ENCODE measurements around the gene KLHL40. TPM values are rescaled to one million over a fixed set of nuclear protein-coding genes. Genes with fewer than 3 reads are reported as not detected.

KLHL40 gene
- total and polyA plus RNA-seq, 9 of the 15 experiments (the other 6 are each of a cell fraction or from before 2014, with no cell fraction given): not detected

DNA sequence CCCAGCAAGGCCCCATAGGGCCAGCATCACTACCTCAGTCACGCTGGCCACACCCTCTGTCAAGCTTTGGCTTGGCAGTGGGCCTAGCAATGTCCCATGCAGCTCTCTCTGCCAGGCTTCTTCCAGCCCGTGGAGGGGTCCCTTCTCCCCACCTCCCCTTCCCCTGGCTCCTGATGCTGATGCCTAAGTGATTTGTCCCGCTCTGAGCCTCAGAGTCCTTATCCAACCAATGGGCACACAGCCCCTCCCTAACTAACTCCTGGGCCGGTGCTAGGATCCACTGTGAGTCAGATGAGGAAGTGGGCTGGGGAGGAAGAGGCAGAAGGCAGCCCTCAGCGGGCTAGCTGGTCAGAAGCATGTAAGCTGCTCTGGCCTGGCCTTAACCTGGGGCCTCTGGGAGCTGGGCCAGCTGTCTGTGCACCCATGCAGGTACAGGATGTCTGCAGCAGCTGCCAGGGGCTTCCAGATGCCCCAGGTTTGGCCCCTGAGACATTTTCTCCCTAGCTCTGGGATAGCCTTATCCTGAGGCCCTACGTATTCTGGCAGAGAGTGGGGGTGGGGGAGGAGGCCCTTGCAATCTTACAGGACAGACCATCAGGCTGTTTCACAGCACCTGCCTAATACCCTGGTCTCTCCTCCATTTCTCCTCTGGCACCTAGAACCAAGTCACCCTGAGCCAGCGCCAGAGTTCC, 32.6 kb upstream of the KLHL40 start (continued):
- no peak for TF ChIP-seq TBL1XR1 (IDR thresholded peaks at IDR 0.05; ENCODE audit: low read length in 2 of 2)
- TF ChIP-seq, protein P1, sequence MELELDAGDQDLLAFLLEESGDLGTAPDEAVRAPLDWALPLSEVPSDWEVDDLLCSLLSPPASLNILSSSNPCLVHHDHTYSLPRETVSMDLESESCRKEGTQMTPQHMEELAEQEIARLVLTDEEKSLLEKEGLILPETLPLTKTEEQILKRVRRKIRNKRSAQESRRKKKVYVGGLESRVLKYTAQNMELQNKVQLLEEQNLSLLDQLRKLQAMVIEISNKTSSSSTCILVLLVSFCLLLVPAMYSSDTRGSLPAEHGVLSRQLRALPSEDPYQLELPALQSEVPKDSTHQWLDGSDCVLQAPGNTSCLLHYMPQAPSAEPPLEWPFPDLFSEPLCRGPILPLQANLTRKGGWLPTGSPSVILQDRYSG (tag; conservative IDR thresholded peaks at IDR 0.05; ENCODE audit: low read depth): no peak
- TF ChIP-seq, protein P2, sequence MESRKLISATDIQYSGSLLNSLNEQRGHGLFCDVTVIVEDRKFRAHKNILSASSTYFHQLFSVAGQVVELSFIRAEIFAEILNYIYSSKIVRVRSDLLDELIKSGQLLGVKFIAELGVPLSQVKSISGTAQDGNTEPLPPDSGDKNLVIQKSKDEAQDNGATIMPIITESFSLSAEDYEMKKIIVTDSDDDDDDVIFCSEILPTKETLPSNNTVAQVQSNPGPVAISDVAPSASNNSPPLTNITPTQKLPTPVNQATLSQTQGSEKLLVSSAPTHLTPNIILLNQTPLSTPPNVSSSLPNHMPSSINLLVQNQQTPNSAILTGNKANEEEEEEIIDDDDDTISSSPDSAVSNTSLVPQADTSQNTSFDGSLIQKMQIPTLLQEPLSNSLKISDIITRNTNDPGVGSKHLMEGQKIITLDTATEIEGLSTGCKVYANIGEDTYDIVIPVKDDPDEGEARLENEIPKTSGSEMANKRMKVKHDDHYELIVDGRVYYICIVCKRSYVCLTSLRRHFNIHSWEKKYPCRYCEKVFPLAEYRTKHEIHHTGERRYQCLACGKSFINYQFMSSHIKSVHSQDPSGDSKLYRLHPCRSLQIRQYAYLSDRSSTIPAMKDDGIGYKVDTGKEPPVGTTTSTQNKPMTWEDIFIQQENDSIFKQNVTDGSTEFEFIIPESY (CRISPR knock-in tag; IDR thresholded peaks at IDR 0.05): no peak
- TF ChIP-seq NEUROD1 (IDR thresholded peaks at IDR 0.05; ENCODE audit: borderline replicate concordance, low read depth, low read length, partially characterized antibody): no peak
- TF ChIP-seq ZNF133 (CRISPR knock-in tag; IDR thresholded peaks at IDR 0.05): no peak
- no peak for TF ChIP-seq HNRNPK (IDR thresholded peaks at IDR 0.05; ENCODE audit: low read depth, low read length, poor library complexity, severe bottlenecking)
- no peak for TF ChIP-seq CBX2 (IDR thresholded peaks at IDR 0.05; ENCODE audit: insufficient read depth, low read length, poor library complexity, severe bottlenecking)
- TF ChIP-seq, protein P3, sequence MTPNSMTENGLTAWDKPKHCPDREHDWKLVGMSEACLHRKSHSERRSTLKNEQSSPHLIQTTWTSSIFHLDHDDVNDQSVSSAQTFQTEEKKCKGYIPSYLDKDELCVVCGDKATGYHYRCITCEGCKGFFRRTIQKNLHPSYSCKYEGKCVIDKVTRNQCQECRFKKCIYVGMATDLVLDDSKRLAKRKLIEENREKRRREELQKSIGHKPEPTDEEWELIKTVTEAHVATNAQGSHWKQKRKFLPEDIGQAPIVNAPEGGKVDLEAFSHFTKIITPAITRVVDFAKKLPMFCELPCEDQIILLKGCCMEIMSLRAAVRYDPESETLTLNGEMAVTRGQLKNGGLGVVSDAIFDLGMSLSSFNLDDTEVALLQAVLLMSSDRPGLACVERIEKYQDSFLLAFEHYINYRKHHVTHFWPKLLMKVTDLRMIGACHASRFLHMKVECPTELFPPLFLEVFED (CRISPR knock-in tag; conservative IDR thresholded peaks at IDR 0.05): no peak
- no peak for TF ChIP-seq DMBX1 (CRISPR knock-in tag; IDR thresholded peaks at IDR 0.05; ENCODE audit: borderline replicate concordance)
- TF ChIP-seq ATF1 (CRISPR knock-in tag; IDR thresholded peaks at IDR 0.05): no peak
- peak; percentile 39; the same call in 1 of the 2 replicates for TF ChIP-seq ATF1 (tag; IDR thresholded peaks at IDR 0.05)
- no peak for TF ChIP-seq SP1 (CRISPR knock-in tag; IDR thresholded peaks at IDR 0.05)
- peak; percentile 38; the same call in 1 of the 2 replicates for TF ChIP-seq ZKSCAN3 (CRISPR knock-in tag; IDR thresholded peaks at IDR 0.05)
- TF ChIP-seq NFYB (IDR thresholded peaks at IDR 0.05; ENCODE audit: extremely low read depth, insufficient read length): peak; percentile 35
- peak; percentile 71 for TF ChIP-seq POLR2G (IDR thresholded peaks at IDR 0.05; ENCODE audit: low read depth, low read length)
- TF ChIP-seq PRPF4 (IDR thresholded peaks at IDR 0.05; ENCODE audit: insufficient read depth, low read depth, low read length, poor library complexity, severe bottlenecking): no peak
- no peak for TF ChIP-seq ADNP (tag; IDR thresholded peaks at IDR 0.05)
- peak; percentile 69; the same call in 1 of the 2 replicates for TF ChIP-seq DPF2 (IDR thresholded peaks at IDR 0.05)
- TF ChIP-seq NFE2 (IDR thresholded peaks at IDR 0.05; ENCODE audit: low read depth): no peak
- peak; percentile 79 for TF ChIP-seq ZFX (CRISPR knock-in tag; IDR thresholded peaks at IDR 0.05)
- TF ChIP-seq ZEB2 (IDR thresholded peaks at IDR 0.05): no peak
- TF ChIP-seq BCL6 (CRISPR knock-in tag; IDR thresholded peaks at IDR 0.05): no peak
- no peak for TF ChIP-seq SREBF1 (IDR thresholded peaks at IDR 0.05; ENCODE audit: borderline replicate concordance, low read depth, low read length)
- TF ChIP-seq, protein P4, sequence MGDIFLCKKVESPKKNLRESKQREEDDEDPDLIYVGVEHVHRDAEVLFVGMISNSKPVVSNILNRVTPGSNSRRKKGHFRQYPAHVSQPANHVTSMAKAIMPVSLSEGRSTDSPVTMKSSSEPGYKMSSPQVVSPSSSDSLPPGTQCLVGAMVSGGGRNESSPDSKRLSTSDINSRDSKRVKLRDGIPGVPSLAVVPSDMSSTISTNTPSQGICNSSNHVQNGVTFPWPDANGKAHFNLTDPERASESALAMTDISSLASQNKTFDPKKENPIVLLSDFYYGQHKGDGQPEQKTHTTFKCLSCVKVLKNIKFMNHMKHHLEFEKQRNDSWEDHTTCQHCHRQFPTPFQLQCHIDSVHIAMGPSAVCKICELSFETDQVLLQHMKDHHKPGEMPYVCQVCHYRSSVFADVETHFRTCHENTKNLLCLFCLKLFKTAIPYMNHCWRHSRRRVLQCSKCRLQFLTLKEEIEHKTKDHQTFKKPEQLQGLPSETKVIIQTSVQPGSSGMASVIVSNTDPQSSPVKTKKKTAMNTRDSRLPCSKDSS (IDR thresholded peaks at IDR 0.05; ENCODE audit: low read depth, partially characterized antibody): no peak
